ENCODE data around the gene GRIA4.

DNA sequence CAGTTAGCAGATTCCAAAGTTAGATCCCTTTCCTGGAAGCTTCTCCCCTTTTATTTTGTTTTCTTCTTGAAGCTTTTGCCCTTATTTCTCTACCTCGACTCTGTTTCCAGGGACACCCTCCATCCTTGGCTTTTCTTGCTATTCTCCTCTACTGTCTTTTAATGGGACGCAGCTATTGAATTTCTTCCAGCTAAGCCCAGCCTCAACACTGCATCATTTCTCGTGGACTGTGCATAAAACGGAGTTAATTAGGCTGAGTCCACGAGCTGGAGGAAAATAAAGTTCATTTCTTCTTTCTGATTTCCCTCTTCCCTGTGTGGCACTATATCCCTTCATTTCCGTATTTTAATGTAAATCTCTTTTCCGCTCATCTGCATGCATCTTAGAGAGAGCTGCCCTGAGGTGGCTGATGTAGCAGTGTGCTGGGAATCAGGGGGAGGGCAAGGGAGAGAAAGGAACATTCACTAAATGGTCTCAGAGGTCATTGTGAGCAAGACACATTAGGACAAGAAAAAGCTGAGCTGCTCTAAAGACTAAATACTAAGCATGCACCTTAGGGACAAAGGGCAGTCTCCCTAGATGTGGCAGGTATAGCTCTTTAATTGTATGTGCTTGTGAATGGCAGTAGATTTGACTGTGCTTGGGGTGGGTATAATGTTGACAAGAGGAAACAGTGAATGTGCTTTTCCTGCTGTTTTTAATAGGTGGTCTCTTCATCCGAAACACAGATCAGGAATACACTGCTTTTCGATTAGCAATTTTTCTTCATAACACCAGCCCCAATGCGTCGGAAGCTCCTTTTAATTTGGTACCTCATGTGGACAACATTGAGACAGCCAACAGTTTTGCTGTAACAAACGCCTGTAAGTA lies 1.9 kb downstream of the GRIA4 start:
- TF ChIP-seq POLR2A (IDR thresholded peaks at IDR 0.05; ENCODE audit: low read depth, low read length) (no peak), POLR2AphosphoS5 (IDR thresholded peaks at IDR 0.05; ENCODE audit: low read depth, low read length) (no peak), TAF1 (IDR thresholded peaks at IDR 0.05; ENCODE audit: low read depth, low read length) (no peak), SPI1 (IDR thresholded peaks at IDR 0.05; ENCODE audit: low read depth, low read length) (no peak)
